ENCODE results near the gene DUSP1.

DNA sequence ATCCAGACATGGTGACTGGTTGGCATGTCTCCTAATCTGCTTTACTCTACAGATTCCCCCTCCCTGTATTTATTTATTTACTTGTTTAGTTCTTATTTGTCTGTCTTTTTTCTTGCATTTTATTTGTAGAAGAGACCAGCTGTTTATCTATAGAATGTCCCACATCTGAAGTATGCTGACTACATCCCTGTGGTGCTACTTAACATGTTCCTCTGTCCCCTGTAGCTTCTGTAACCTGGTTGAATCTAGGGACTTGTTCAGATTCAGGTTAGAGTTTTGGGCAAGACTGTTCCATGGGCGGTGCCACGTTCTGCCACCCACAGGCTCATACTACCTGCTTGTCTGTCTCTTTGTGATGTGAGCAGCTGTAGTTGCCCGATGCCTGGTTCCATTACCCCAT lies 23.5 kb downstream of the DUSP1 start:
- TF ChIP-seq RAD21 (IDR thresholded peaks at IDR 0.05; ENCODE audit: low read depth) (no peak), EZH2 (IDR thresholded peaks at IDR 0.05) (no peak), CEBPB (IDR thresholded peaks at IDR 0.05; ENCODE audit: low read depth) (no peak), EGR1 (IDR thresholded peaks at IDR 0.05; ENCODE audit: low read depth) (no peak), POLR2A (IDR thresholded peaks at IDR 0.05; ENCODE audit: borderline replicate concordance, extremely low read depth, insufficient read depth, insufficient read length) (no peak), SRF (IDR thresholded peaks at IDR 0.05; ENCODE audit: low read depth) (no peak)
- TF ChIP-seq, protein P1, sequence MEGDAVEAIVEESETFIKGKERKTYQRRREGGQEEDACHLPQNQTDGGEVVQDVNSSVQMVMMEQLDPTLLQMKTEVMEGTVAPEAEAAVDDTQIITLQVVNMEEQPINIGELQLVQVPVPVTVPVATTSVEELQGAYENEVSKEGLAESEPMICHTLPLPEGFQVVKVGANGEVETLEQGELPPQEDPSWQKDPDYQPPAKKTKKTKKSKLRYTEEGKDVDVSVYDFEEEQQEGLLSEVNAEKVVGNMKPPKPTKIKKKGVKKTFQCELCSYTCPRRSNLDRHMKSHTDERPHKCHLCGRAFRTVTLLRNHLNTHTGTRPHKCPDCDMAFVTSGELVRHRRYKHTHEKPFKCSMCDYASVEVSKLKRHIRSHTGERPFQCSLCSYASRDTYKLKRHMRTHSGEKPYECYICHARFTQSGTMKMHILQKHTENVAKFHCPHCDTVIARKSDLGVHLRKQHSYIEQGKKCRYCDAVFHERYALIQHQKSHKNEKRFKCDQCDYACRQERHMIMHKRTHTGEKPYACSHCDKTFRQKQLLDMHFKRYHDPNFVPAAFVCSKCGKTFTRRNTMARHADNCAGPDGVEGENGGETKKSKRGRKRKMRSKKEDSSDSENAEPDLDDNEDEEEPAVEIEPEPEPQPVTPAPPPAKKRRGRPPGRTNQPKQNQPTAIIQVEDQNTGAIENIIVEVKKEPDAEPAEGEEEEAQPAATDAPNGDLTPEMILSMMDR (IDR thresholded peaks at IDR 0.05 in 2 of 3, conservative IDR thresholded peaks at IDR 0.05 in 1 of 3; ENCODE audit: borderline replicate concordance in 1 of 3, insufficient read depth in 1 of 3, low read depth in 2 of 3, low read length in 2 of 3), result no peak
- TF ChIP-seq, protein P2, sequence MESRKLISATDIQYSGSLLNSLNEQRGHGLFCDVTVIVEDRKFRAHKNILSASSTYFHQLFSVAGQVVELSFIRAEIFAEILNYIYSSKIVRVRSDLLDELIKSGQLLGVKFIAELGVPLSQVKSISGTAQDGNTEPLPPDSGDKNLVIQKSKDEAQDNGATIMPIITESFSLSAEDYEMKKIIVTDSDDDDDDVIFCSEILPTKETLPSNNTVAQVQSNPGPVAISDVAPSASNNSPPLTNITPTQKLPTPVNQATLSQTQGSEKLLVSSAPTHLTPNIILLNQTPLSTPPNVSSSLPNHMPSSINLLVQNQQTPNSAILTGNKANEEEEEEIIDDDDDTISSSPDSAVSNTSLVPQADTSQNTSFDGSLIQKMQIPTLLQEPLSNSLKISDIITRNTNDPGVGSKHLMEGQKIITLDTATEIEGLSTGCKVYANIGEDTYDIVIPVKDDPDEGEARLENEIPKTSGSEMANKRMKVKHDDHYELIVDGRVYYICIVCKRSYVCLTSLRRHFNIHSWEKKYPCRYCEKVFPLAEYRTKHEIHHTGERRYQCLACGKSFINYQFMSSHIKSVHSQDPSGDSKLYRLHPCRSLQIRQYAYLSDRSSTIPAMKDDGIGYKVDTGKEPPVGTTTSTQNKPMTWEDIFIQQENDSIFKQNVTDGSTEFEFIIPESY (IDR thresholded peaks at IDR 0.05; ENCODE audit: extremely low read depth, insufficient replicate concordance, low read length), result no peak

All from HCT116 (cell line).